Erythroblast (primary cell): ENCODE data around the gene GAST.

Experiments
- GATA1 ChIP-seq: IDR thresholded peaks from 2 replicates; pipeline ENCODE4 v1.6.1; 2011; ENCODE audit warnings: low read depth, mild to moderate bottlenecking, control low read depth, low read length, moderate library complexity
- POLR2A ChIP-seq: IDR thresholded peaks from 2 replicates; pipeline ENCODE4 v1.6.1; 2011; ENCODE audit warnings: mild to moderate bottlenecking, low read length

DNA sequence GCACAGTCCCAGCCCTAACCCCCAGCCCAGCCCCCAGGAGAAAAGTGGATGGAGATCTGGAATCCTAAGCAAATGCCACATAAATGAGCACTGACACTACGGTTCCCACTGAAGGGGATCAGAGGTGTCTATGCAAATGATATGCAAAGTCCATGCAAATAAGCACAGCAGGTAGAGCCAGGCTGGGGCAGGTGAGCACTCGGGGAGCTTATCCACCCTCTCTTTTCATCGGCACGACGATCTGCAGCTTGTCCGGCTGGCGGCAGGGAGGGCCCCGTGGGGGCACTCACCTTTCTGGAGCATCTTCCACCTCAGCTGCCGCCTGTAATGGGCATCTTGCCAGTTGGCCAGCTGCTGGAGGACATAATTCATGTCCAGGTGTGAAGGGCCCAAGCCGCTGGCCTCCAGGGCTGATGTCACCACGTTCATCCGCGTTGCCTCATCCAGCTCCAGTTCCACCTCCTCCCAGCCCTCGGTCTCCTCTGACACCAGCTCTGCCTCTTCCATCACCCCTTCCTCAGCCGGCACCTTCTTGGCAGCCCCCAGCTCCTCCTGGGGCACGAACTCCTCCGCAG lies 12.4 kb downstream of the GAST start:
- TF ChIP-seq POLR2A: no peak
- no peak for TF ChIP-seq GATA1
